ENCODE measurements around the gene VSIG8.

DNA sequence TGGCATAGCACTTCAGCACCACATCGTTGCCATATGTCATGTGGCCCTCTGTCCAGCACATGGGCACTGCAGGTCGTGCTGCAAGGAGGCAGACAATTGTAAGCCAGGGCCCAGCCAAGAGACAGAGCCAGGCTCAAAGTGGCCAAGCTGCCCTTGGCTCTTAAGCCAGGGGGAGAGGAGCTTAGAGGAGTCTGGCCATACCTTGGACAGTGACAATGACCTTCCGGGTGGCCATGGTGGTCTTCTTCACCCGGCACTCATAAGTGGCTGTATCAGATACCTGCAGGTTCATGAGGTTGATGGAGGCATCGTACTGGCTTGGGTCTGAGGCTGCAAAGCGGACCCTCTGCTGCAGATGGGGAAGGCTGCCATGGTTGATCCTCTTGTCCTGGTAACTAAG is 4.6 kb downstream of the VSIG8 start:
- TF ChIP-seq POLR2AphosphoS5 (IDR thresholded peaks at IDR 0.05; ENCODE audit: borderline replicate concordance, low read depth, low read length) (no peak), EZH2 (IDR thresholded peaks at IDR 0.05) (no peak)

Data from SK-N-MC (cell line).